ENCODE results near the gene KCTD13. TPM values are rescaled to one million over a fixed set of nuclear protein-coding genes. Genes with fewer than 3 reads are reported as not detected.

Gene KCTD13
- total RNA-seq, 1 donor from 2014 or later: 31.4 TPM

GRCh38 chr16:29972992-29973383, 47.0 kb upstream of the KCTD13 start:
- Mint-ChIP-seq H3K4me1 (ENCODE audit: low read depth) (peaks cover 22% of the 10 kb centered on the region), H3K27me3 (no peaks in the 10 kb centered on the region), H3K4me3 (ENCODE audit: low read depth) (peak overlapping the region; percentile 95), H3K9me3 (ENCODE audit: low read depth) (peaks cover 6% of the 10 kb centered on the region), H3K27ac (peak overlapping the region; percentile 73), H3K36me3 (ENCODE audit: insufficient read depth) (peaks cover 30% of the 10 kb centered on the region)
- no peak for DNase-seq (ENCODE audit: low spot score, unreplicated experiment)
- TF ChIP-seq, protein P1, sequence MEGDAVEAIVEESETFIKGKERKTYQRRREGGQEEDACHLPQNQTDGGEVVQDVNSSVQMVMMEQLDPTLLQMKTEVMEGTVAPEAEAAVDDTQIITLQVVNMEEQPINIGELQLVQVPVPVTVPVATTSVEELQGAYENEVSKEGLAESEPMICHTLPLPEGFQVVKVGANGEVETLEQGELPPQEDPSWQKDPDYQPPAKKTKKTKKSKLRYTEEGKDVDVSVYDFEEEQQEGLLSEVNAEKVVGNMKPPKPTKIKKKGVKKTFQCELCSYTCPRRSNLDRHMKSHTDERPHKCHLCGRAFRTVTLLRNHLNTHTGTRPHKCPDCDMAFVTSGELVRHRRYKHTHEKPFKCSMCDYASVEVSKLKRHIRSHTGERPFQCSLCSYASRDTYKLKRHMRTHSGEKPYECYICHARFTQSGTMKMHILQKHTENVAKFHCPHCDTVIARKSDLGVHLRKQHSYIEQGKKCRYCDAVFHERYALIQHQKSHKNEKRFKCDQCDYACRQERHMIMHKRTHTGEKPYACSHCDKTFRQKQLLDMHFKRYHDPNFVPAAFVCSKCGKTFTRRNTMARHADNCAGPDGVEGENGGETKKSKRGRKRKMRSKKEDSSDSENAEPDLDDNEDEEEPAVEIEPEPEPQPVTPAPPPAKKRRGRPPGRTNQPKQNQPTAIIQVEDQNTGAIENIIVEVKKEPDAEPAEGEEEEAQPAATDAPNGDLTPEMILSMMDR (IDR thresholded peaks at IDR 0.05; ENCODE audit: unreplicated experiment): no peak

- H3K4me3 Mint-ChIP-seq (ENCODE audit: low read depth): no peak overlapping the region
- peaks cover 22% of the 10 kb centered on the region for H3K4me1 Mint-ChIP-seq (ENCODE audit: low read depth)
- H3K36me3 Mint-ChIP-seq (ENCODE audit: insufficient read depth): peaks cover 31% of the 10 kb centered on the region
- TF ChIP-seq, protein P1 (IDR thresholded peaks at IDR 0.05; ENCODE audit: unreplicated experiment): no peak
- no peaks in the 10 kb centered on the region for H3K27me3 Mint-ChIP-seq
- no peak overlapping the region for H3K27ac Mint-ChIP-seq
- H3K9me3 Mint-ChIP-seq (ENCODE audit: low read depth): peaks cover 6% of the 10 kb centered on the region
- DNase-seq (ENCODE audit: low spot score, unreplicated experiment): no peak
These were observed 46.5 kb upstream of the KCTD13 start for GRCh38 chr16:29972500-29972899.

- Mint-ChIP-seq H3K4me1 (ENCODE audit: low read depth) (peaks cover 16% of the 10 kb centered on the region), H3K27me3 (no peaks in the 10 kb centered on the region), H3K36me3 (ENCODE audit: insufficient read depth) (peaks cover 31% of the 10 kb centered on the region), H3K27ac (no peak overlapping the region), H3K9me3 (ENCODE audit: low read depth) (peaks cover 6% of the 10 kb centered on the region), H3K4me3 (ENCODE audit: low read depth) (no peak overlapping the region)
- TF ChIP-seq, protein P1 (IDR thresholded peaks at IDR 0.05; ENCODE audit: unreplicated experiment): no peak
- DNase-seq (ENCODE audit: low spot score, unreplicated experiment): no peak
These were observed 45.3 kb upstream of the KCTD13 start for GRCh38 chr16:29971304-29971703.

- Mint-ChIP-seq H3K27me3 (no peaks in the 10 kb centered on the region), H3K9me3 (ENCODE audit: low read depth) (peaks cover 6% of the 10 kb centered on the region), H3K4me3 (ENCODE audit: low read depth) (no peak overlapping the region), H3K4me1 (ENCODE audit: low read depth) (no peaks in the 10 kb centered on the region), H3K36me3 (ENCODE audit: insufficient read depth) (peaks cover 37% of the 10 kb centered on the region), H3K27ac (no peak overlapping the region)
- TF ChIP-seq, protein P1 (IDR thresholded peaks at IDR 0.05; ENCODE audit: unreplicated experiment): no peak
- DNase-seq (ENCODE audit: low spot score, unreplicated experiment): no peak
These were observed 42.2 kb upstream of the KCTD13 start for GRCh38 chr16:29968205-29968604.

GRCh38 chr16:29963021-29963743, 37.2 kb upstream of the KCTD13 start:
- H3K27ac Mint-ChIP-seq: peak overlapping the region; percentile 82
- peaks cover 10% of the 10 kb centered on the region for H3K36me3 Mint-ChIP-seq (ENCODE audit: insufficient read depth)
- TF ChIP-seq, protein P1 (IDR thresholded peaks at IDR 0.05; ENCODE audit: unreplicated experiment): no peak
- H3K4me1 Mint-ChIP-seq (ENCODE audit: low read depth): peaks cover 10% of the 10 kb centered on the region
- no peaks in the 10 kb centered on the region for H3K27me3 Mint-ChIP-seq
- no peak for DNase-seq (ENCODE audit: low spot score, unreplicated experiment)
- H3K9me3 Mint-ChIP-seq (ENCODE audit: low read depth): no peaks in the 10 kb centered on the region
- peak overlapping the region; percentile 83 for H3K4me3 Mint-ChIP-seq (ENCODE audit: low read depth)

All from progenitor cell of endocrine pancreas (in vitro differentiated cells).